Stimulated activated CD8-positive, alpha-beta memory T cell treated with anti-CD3 and anti-CD28 coated beads, Interleukin-12 subunit alpha, Interleukin-12 subunit beta, amount 100 ng/mL, for 4 hours (primary cell): ENCODE measurements around the gene ITGB1BP1.
"Not testable (repeated sequence)": the region's sequence is repeated elsewhere in the genome, so short reads cannot be mapped to it uniquely, and the experiment has no call there.

Experiments
- DNase-seq: peaks from one replicate; pipeline ENCODE4 v3.0.0-alpha.2; 2020; ENCODE audit warnings: low read depth

Gene ITGB1BP1

DNA sequence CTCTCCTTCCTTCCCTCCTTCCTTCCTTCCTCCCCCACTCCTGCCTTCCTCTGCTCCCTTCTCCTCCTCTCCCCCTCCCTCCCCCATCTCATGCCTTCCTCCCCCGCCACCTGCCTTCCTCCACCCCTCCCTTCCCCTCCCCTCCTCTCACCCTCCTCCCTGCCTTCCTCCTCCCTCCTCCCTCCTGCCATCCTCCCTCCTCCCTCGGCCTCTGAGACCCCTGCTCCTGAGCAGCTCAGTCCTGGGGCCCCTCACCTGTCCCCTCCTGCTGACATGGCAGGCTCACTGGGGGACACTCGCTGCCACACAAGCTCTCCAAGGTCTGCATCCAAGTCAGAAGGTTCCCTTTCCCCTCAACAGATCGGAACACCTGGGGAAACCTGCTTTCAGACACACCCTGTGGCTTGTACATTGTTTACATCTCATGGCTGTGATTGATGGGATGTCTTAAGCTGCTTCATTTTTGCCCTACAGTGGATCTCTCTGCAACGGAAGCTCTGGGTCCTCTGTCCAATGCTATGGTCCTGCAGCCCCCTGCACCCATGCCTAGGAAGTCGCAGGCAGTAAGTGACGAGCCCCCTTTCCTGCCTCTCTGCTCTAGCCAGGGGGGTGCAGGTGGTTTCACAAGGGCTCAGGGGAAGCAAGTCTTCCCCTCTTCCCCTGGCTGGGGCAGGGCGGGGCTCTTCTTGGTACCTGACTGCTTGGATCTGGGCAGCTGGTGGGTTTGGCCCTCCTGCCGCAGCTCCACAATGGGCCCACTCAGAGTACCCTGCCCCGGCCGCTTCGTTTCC, 22.9 kb downstream of the ITGB1BP1 start:
- no peak for DNase-seq

DNA sequence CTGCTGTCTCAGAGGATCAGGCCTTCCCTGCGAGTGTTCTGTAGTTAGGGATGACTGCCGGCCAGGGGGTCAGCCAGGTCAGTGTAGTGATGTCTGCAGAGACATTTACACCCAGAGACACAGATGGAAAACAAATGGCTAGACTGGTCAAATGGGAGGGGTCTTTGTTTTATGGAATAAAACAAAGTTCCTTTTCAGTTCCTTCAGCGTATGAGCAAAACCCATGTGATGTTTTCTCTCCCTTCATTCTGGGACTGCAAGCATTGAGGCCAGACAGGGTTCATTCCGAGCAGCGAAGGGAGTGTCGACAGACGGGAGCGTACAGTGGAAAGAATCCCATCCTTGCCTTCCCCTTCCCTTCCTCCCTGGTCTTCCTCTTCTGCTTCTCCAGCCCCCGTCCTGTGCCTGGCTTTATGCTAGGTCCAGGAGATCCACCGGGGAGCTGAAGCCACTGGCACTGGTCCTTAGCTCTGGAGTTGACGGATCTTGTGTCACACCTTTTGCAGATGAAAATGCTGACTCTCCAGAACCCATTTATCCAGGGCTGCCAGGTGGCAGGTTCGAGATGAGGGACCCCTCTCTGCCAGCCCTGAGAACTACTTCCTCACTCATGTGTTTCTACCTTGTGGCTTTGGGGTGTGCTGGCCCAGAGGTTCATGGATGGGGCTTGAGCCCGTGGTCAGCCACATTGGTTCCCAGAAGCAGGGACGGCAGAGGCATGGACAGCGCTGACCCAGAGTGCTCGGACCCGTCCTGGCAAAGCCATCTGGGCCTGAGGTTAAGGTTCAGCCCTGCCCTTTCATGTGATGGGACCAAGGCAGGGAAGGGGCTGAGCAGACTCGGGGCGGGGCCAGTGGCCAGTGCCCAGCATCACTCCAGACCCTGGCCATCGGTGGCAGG, 24.2 kb downstream of the ITGB1BP1 start:
- no peak for DNase-seq

DNA sequence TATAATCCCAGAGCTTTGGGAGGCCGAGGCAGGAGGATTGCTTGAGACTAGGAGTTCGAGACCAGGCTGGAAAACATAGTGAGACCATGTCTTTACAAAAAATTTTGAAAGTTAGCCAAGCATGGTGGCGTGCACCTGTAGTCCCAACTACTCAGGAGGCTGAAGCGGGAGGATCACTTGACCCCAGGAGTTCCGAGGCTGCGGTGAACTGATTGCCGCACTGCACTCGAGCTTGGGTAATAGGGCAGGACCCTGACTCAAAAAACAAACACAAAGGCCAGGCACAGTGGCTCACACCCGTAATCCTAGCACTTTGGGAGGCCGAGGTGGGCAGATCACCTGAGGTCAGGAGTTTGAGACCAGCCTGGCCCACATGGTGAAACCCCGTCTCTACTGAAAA, 25.1 kb downstream of the ITGB1BP1 start:
- DNase-seq, result not testable (repeated sequence)

DNA sequence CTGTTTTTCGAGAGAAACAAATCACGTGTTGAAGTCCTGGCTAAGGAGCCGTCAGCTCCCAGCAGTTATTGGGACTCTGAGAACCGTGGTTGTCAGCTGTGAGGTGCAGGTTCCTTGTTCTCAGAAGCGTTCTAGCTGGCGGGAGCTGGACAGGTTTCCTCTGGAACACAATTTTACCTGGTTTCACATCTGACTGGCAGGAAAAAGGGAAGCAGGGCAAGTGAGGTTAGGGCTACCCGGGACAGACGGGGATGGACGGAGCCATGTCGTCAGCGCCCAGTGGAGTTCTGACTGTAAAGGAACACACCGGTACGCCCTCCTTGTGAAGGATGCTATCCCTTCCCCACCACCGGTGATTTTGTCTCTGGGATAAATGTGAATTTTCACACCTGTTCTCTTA, 26.1 kb downstream of the ITGB1BP1 start:
- DNase-seq, result no peak

DNA sequence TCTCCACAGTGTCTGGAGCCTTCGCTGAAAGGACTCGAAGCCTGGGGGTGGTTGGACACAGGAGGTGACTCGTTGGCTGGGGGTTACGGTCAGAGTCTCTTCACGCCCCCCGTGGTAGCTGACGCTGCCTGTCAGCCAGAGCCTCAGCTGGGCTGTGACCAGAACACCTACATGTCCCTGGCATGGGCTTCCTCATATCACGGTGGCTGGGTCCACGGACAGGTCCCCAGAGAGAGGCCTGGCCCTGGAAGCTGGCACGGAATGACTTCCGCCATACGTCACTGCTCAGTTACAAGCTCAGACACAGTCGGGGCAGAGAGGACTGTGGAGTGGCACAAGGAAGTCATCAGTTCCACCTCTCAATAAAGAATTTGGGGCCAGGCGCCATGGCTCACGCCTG, 28.5 kb downstream of the ITGB1BP1 start:
- no peak for DNase-seq

DNA sequence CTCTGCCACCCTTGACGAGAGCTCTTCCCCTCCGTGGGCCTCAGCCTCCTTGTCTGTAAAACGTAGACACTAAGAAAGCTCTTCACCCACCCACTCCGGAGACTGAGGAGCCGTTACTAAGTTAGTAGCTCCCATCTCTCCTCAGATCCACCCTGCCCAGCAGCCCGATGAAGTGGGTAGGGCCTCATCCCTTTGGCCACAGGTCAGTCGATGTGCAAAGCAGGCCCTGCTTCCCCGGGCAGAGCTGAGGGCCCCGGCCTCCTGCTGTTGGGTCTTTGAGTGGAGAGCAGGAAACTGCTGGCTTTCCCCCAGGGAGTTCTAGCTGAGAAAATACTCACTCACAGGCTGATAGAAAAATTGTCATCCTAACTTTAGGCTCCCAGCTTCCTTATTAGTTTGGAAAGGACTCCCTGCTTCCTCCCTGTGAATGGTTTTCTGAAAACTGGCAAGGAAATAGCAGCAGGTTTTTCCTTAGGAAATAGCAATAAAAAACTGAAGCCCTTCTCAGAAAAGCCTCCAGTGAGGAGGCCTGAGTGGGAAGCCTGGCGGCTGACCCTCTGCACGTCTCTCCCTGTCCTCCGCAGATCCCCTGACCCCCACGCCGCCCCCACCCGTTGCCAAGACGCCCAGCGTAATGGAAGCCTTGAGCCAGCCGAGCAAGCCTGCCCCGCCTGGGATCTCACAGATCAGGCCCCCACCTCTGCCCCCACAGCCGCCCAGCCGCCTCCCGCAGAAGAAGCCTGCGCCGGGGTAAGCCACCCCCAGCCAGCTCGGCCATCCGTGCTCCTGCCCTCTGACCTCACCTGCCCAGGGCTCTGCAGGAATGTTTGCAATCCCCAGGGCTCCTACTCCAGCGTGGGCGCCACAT, 30.2 kb downstream of the ITGB1BP1 start:
- no peak for DNase-seq

DNA sequence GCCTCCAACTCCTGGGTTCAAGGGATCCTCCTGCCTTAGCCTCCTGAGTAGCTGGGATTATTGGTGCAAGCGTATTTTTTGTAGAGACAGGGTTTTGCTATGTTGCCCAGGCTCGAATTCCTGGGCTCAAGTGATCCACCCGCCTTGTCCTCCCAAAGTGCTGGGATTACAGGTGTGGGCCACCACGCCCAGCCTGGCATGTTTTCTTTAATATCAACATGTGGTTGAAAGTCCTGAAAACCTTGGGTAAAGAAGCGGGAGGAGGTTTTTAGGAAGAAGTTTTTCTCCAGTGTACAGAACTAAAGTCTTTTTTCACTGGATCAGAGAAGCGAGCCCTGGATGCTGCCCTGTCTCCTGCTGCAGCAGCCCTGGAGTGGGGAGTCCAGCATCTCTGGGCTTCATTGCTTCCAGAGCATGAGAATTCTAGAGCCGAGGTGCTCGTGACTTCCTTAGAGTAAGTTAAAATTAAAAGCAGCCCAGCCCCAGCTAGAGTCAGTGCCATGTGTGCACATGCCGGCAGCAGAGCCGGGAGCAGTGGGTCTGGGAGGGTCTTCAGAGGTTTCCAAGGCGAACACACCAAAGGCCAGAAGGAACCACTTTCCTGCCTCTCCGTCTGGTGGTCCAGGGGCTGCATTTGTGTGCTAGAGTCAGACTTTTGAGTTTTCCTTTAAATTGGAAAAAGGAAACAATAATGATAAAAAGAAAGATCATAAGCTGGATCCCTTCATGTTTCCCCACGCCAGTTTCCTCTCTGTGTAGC, 31.2 kb downstream of the ITGB1BP1 start:
- no peak for DNase-seq

DNA sequence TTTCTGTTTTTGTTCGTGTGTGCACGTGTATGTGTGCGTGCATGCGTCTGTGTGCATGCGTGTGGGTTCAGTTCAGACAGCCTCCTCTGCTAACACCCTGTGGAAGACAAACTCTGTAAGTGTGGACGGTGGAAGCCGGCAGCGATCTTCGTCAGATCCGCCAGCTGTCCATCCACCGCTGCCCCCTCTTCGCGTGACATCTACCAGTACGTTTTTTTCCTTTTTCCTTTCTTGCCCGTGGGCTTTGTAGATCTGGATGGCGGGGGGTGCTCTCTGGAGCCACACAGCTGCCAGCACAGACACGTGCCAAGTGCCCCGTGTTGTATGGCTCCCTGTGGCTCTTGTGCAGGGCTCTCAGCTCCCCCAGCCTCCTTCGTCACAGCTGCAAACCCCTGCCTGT, 32.3 kb downstream of the ITGB1BP1 start:
- DNase-seq, result no peak

DNA sequence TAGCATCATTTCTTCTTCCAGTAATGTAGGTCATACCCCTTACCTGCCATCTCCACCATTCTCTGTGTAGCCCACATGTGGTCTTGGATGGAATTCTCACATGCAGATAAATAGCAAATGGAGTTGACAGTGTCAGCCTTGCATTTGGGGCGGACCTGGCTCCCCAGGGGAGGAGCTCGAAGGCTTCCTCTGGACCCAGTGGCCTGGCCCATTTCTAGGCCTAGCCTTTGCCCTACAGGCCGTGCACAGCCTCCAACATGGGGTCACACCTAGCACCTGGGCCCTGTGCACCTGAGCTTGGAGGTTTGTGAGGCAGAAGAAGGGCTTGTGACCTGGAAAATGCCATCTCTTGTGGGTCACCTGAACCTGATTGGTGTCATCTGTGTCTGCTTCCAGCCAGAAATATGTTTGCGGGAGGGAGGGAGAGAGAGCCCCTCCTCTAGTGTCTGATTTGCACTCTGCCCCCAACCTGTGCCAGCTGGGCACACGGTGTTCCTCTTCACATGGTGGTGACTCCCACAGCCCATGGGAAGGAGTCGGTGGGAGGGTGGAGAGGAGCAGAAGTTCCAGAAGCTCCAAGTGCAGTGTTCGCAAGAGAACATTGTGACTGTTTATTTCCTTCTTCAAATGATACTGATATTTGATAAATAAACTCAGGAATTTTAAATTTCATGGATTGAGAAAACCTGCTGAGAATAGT, 33.0 kb downstream of the ITGB1BP1 start:
- no peak for DNase-seq

DNA sequence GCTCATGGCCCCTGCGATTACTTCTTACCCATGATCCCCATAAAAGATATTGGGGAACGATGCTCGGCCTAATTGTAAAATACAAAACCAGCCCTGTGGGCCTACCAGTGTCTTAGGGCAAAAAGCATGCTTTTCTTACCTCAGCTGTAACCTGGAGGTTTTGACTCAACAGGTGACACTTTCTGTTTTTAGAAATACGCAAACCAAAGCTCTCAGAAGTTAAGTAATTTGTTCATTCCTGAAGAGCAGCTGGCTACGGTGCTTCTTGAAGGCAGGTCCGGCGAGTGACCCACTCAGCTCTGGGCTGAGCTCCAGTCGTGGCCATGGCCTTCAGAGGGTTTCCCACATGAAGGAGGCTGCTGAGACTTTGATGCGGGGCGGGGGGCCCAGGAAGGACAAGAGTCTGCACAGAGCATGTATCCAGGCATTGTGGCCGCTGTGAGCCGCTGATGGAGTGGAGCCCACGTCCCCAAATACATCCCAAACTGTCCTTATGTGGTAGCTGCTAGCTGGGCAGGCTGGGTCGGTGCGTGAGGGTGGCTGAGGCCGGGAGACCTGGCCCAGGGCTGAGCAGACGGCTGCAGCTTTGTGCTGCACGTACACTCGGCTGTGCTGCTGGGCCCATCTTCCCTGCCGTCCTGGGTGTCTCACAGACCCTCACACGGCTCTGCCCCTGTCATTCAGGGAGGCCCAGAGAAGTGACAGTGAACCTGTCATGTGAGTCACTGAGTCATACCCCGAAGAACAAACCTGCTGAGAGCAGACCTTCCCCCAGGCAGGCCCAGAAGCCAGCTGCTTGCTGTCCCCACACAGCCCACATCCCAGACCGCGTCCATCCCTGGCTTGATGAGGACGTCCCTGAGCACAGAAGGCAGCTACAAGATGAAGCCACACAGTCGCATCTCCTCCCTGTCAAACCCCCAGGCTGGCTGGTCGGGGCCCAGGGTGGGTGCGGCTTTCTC, 34.1 kb downstream of the ITGB1BP1 start:
- DNase-seq, result no peak

DNA sequence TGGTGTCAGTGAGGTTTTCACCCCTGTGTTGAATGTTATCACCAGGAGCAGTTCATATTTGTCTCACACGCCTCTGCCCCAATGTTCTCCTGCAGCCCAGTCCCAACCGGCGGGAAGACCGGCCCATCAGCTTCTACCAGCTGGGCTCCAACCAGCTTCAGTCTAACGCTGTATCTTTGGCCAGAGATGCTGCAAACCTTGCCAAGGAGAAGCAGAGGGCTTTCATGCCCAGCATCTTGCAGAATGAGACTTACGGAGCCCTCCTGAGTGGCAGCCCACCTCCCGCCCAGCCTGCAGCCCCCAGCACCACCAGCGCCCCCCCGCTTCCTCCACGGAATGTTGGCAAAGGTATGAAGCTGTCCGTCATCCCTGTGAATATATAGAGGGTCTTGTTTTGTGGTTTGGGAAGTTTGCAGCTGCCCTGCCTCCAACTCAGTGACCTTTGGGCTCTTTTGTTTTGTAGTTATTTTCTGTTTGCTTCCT, 35.1 kb downstream of the ITGB1BP1 start:
- no peak for DNase-seq

DNA sequence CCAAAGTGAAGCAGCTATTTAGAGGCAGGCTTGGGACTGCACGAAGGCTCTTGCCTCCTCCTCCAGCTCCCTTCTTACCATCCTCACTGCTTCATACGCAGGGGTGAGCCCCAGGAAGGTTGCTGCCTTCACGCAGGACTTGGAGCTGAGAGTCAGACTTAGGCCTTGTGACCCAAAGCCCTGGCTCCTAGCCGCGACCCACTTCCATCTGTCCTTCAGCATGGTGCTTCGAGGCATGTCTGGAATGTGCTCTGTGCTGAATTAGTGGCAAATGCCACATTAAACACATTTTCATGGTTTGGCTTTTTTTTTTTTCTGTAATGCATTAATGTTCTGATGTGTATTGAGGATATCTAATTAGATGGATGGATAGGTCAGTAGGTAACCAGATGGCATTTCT, 37.5 kb downstream of the ITGB1BP1 start:
- no peak for DNase-seq

DNA sequence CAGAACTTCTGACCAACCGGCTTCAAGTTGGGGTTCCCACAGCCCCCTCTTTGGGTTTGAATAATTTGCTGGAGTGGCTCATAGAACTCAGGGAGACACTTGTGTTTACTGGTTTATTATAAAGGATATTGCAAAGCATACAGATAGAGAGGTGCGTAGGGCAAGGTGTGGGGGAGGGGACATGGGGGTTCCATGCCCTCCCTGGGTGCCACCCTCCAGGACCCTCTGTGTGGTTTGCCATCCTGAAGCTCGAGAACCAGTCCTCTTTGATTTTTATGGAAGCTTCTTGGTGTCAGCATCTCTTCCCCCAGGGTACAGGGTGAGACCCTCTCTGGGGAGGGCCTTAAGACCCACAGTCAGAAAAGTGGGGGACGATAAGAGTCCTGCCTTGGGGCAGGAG, 38.8 kb downstream of the ITGB1BP1 start:
- DNase-seq, result no peak

DNA sequence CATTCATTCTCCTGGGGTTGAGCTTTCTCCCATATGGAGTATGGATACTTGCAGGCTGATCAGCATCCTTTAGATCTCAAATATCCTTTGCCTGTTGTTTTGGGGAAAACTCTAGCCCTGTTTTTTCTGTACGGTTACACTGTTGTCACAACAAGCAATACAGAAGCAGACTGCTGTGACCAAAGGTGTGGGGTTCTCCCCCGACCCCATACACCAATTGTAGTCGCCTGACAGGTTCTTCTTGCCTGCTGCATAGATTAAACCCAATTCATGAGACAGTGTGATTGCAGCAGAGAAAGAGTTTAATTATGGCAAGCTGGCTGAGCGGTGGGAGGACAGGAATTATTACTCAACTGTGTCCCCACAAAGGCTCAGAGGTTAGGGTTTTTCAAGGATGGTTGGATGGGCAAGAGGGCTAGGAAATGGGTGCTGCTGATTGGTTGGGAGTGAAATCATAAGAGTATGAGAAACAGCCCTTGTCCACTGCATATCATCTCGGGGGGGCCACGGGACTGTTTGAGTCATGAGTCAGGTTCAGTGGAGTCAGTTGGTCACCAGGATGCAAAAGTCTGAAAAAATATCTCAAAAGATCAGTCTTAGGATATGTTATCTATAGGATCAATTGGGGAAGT, 40.6 kb downstream of the ITGB1BP1 start:
- no peak for DNase-seq

DNA sequence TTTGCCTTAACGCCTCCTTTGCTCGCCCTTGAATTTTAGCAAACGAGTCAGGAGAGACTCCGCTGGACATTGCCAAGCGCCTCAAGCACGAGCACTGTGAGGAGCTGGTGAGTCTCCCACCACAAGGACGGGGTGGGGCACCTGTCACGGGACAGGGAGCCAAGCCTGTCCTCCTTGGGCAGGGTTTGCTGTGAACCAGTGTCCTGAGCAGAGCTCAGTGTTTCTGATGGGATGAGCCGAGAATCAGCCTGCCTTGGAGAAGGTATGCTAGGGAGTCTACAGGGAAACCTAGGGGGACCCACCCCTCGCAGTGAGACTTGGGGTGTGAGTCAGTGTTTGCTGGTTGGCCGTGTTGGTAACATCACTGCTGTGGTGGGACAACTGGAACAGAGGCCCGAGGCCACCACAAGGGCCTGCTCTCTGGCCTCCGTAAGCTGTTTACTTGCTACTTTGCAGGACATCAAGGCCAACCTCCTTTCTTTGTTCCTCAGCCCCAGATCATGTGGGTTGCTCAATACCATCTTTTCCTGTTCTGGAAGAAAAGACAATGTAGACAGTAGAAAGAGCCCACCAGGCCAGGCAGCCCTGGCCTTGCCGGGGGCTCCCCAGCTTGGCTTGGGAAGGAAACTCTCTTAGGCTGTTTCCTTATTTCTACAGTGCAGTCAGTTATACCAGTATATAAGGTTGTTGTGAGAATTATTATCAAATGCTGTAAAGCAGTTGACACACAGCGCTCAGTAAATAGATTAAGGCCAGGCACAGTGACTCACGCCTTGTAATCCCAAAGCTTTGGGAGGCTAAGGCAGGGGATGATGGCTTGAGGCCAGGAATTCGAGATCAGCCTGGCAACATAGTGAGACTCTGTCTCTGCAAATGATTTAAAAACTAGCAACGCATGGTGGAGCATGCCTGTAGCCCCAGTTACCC, 42.4 kb downstream of the ITGB1BP1 start:
- DNase-seq, result no peak

DNA sequence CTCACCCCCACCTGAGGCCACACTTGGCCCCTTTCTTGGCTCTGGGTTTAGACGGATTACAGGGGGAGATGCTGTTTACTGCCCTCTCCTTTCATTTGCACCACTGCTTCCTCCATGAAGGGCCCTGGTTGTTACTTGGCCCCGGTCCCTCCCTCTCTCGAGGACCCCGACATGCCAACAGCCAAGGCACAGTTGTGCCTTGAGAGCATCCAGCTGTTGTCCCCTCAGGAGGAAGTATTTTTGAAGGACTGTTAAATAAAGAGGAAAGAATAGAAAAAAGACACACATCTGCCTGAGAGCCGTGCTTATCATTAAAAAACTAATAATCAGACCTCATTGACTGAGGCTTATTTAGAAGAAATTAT, 44.0 kb downstream of the ITGB1BP1 start:
- DNase-seq, result no peak

DNA sequence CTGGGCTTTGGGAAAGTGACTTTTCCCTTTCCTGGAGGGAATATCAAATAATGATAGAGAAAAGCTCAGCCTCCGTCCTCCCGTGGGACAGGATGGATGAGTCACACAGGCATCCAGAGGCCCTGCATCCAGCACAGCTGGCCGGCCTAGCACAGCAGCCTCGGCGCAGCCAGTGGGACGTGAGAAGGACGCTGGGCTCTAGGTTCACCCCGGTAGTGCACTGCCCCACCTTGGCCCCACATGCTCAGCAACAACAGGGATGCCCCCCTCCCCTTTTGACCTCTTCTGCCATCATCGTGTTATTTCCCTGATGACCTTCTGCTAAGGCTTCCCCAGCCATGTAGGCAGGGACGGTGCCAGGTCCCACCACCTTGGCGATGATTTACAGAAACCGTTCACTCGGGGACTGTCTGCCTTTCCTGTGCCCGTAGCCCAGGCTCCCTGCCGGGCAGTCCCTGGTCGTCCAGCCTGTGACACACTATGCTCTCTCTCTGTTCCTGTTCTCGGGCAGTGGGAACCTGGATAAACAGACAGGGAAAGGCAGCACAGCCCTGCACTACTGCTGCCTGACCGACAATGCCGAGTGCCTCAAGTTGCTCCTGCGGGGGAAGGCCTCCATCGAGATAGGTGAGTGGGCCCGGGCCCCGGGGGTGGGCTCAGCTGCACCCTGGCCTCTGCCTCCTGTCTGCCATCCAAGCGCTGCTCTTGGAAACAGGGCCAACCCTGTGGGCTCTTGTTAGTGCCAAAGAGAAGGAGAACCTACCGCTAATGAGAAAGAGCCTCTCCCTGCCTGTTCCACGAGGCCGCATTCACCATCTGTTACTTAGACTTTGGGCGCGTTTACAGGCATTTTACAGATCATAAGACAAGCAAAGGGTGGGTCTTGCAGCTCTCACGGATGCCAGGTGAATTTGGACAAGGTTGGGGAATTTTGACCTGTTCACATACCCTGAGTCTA, 44.6 kb downstream of the ITGB1BP1 start:
- no peak for DNase-seq
